NCI-H748 (cell line): Measurements from ENCODE around the gene TRPV6.

Experiments used
- DNase-seq: peaks from one replicate; lab custom pipeline; 2025; ENCODE audit not compliant: unreplicated experiment; lab: John Stamatoyannopoulos, UW

Gene TRPV6

GRCh38 chr7:142908921-142909890 lies 23.7 kb upstream of the TRPV6 start:
- no peak for DNase-seq

DNA sequence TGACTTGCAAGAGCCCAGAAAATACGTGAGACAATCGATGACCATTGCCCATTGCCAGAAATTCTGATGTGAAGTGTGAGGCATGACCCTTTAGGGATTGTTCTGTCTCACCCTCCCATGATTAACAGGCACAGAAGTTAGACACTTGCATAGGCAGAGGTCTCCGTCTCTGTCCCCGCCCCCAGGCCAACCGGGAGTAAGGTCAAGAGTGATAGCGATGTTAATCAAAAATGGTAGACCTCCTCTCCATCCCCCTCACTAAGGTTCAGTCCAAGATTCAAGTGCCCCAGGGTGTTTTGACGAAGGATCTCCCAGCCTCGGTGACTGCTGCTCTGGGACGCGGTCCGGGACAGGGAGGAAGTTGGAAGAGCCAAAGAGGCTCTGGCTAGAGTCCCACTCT lies 22.7 kb upstream of the TRPV6 start:
- no peak for DNase-seq

GRCh38 chr7:142906643-142907042 lies 21.1 kb upstream of the TRPV6 start:
- no peak for DNase-seq

GRCh38 chr7:142905759-142906158 lies 20.2 kb upstream of the TRPV6 start:
- DNase-seq = no peak

- DNase-seq = no peak
These were observed 18.6 kb upstream of the TRPV6 start for GRCh38 chr7:142904128-142904527.

DNA sequence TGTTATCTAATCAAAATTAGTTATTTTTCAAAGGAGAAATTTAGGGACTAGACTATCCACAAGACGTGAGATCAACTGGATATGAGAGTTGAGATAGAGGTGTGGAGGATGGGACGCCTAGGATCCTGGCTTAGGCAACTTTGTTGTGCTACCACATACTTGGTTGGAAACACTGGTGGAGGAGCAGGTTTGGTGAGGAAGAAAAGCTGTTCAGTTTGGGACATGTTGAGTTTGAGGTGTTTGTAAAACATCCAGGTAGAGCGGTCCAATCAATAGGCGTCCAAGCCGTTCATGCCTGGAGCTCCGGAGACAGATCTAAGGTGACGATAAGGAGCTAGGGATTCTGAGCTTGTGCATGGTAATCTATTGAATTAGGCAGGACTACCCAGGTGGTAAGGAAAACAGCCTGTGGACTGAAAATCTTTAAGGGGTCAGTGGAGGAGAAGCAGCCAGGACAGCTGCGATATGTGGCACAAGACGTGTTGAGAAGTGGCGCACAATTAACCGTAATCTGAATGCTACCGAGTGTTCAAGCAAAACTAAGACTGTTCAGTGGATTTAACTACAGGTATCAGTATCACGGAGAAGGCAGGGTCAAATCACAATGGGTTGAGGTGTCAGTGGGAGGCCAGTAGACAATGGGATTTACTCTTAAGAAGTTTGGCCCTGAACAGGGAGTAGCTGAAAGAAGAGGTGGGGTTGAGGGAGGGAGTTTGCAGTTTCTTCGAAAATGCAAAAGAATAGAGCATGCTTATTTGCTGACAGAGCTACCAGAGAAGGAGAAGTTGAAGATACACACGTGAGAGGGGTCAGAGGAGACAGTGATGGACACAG lies 16.1 kb upstream of the TRPV6 start:
- no peak for DNase-seq

- no peak for DNase-seq
These were observed 14.1 kb upstream of the TRPV6 start for GRCh38 chr7:142899661-142900060.

DNA sequence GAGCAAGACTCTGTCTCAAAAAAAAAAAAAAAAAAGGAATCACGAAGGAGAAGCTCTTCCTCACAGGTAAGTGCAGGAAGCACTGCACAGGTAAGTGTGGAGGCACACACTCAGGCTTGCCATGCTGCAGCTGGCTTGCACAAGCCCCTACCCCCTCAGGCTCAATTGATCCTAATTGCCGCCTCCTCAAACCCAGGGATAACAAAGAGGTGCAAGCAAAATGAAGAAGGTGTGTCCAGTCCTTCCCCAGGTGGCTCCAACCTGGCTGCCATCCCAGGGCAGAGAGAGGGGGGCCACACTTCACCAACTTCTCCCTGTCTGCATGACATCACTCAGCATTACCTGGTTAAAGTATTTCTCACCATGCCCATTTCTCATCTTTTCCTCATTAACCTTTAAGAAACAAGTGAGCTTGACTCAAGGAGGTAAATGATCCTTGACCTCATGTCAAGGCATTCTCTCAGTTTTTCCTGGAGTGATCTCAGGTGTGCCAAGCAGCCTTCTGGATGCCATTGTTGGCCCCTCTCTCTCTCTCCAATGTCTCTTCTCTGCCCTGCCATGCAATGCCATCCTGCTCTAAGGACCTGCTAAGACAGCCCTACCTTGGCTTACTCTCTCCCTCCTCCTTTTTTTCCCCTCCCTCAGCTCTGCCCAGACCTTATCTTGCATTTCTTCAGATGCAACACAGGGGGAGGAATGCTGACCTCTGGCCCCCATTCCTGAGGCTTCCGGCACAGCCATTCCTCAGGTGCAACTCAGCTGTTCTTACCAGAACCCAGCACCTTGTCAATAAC lies 13.0 kb upstream of the TRPV6 start:
- DNase-seq = peak; percentile 80

- no peak for DNase-seq
These were observed 12.1 kb upstream of the TRPV6 start for GRCh38 chr7:142897691-142898090.

DNA sequence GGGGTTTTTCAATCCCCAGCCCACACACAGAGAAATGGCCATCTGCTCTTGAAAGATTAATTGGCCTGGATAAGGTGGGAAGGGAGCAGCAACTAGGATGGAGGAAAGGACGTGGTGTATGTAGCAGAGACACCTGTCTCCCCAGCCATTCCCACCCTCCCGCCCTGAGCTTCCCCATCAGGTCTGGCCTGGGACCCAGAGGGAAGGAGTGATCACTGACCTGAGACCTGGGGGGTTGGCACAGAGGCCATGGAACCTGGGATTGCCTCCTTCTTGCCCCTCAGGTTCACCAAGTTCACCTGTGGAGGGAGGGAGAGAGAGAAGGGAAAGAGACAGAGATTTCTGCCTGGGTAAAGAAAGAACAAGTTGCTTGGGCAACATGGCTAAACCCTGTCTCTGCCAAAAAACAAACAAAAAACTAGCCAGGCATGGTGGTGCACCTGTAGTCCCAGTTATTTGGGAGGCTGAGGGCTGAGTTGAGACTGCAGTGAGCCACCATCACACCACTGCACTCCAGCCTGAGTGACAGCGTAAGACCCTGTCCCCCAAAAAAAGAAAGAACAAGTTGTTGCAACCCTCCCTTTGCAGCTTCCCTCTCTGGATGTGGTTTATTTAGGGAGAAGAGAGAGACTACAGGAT lies 11.3 kb upstream of the TRPV6 start:
- DNase-seq = no peak

- no peak for DNase-seq
These were observed 10.6 kb upstream of the TRPV6 start for GRCh38 chr7:142896151-142896550.

- no peak for DNase-seq
These were observed 9.5 kb upstream of the TRPV6 start for GRCh38 chr7:142894985-142895593.

- no peak for DNase-seq
These were observed 8.8 kb upstream of the TRPV6 start for GRCh38 chr7:142894112-142894984.

GRCh38 chr7:142892951-142893350 lies 7.4 kb upstream of the TRPV6 start:
- DNase-seq = no peak

DNA sequence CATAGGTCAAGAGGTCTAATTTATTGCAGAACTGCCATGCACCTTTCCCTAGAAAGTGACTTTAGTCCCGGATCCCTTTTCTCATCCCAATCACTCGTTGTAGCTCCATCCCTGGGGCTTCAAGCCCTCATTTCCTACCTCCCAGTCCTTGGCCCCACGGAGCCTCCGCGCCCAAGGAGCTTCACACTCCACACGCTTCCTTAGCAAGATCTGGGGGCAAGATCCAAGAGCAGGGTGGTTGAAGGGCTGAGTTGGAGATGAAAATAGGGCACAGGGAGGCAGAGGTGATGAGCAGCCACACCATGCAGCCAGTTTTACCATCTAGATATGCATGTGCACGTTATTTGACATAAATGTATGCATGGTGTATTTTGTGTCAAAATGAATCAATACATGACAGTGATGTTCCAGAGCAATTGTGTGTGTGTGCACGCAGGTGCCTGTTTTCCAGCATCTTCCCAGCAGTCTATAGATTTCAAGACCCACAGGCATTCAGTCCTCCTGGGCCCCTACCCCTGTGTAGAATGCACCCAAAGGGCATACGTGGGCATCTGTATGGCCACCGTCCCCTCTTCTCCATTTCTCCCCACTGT lies 6.0 kb upstream of the TRPV6 start:
- DNase-seq = no peak

GRCh38 chr7:142890874-142891485 lies 5.4 kb upstream of the TRPV6 start:
- DNase-seq = no peak

DNA sequence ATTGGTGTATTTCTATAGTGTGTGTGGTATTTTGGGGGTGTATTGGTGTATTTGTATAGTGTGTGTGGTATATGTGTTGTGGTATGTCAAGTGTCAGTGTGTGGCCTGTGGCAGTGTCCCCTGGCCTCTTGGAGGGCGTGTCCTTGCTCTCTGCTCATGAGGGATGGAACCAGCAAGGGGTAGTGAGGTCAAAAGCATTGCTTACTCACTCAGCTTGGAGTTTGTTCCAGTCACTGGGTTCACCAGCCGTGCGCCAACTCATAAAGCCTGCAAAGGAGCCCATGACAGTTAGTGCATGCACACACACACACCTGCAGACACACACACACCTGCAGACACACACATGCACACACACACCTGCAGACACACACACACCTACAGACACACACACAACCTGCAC lies 4.3 kb upstream of the TRPV6 start:
- DNase-seq = no peak

GRCh38 chr7:142887282-142888015 lies 1.9 kb upstream of the TRPV6 start:
- DNase-seq = no peak
